Astrocyte of the cerebellum (primary cell): ENCODE measurements around the gene SLC43A1.

Experiments used
- DNase-seq: peaks from one replicate; pipeline ENCODE4 v3.0.0-alpha.2; 2011; ENCODE audit warnings: low read depth
- H3K4me3 ChIP-seq: 2 replicates; pipeline ENCODE4 v1.5.1; 2011; ENCODE audit warnings: mild to moderate bottlenecking, low read depth, low read length, moderate library complexity
- CTCF ChIP-seq: IDR thresholded peaks from 2 replicates; pipeline ENCODE4 v1.5.1; 2012; ENCODE audit warnings: low read length, low read depth, moderate library complexity, mild to moderate bottlenecking; ENCODE audit errors: missing control alignments
- in situ Hi-C: cut with HindIII; loops from 2 replicates; pipeline ENCODE4 v1.10.0; 2017; ENCODE audit warnings: low sequenced_read_pairs

Gene SLC43A1

GRCh38 chr11:57474017-57474802 lies 41.3 kb downstream of the SLC43A1 start:
- no peak for DNase-seq
- H3K4me3 ChIP-seq, result no peak overlapping the region
- in situ Hi-C loops, result no loop called here
- no peak for TF ChIP-seq CTCF

- in situ Hi-C loops, result no loop called here
- no peak for TF ChIP-seq CTCF
- no peak for DNase-seq
These were observed 42.1 kb downstream of the SLC43A1 start for GRCh38 chr11:57473285-57473841.

GRCh38 chr11:57471496-57471895 lies 44.0 kb downstream of the SLC43A1 start:
- no peak for DNase-seq
- no peak overlapping the region for H3K4me3 ChIP-seq
- no peak for TF ChIP-seq CTCF
- in situ Hi-C loops, result no loop called here

More at GRCh38 chr11:57473285-57473841, 42.1 kb downstream of the SLC43A1 start:
- H3K4me3 ChIP-seq, result no peak overlapping the region

- in situ Hi-C loops, result no loop called here
- H3K4me3 ChIP-seq, result no peak overlapping the region
- no peak for TF ChIP-seq CTCF
- no peak for DNase-seq
These were observed 46.2 kb downstream of the SLC43A1 start for GRCh38 chr11:57469268-57469667.

- in situ Hi-C loops, result no loop called here
- TF ChIP-seq CTCF, result no peak
- H3K4me3 ChIP-seq, result no peak overlapping the region
- DNase-seq, result no peak
These were observed 47.2 kb downstream of the SLC43A1 start for GRCh38 chr11:57468276-57468675.

- TF ChIP-seq CTCF, result no peak
- no peak overlapping the region for H3K4me3 ChIP-seq
- in situ Hi-C loops, result no loop called here
- DNase-seq, result no peak
These were observed 47.9 kb downstream of the SLC43A1 start for GRCh38 chr11:57467508-57468157.
